ENCODE measurements around the gene CACNA1C.

CACNA1C gene

DNA sequence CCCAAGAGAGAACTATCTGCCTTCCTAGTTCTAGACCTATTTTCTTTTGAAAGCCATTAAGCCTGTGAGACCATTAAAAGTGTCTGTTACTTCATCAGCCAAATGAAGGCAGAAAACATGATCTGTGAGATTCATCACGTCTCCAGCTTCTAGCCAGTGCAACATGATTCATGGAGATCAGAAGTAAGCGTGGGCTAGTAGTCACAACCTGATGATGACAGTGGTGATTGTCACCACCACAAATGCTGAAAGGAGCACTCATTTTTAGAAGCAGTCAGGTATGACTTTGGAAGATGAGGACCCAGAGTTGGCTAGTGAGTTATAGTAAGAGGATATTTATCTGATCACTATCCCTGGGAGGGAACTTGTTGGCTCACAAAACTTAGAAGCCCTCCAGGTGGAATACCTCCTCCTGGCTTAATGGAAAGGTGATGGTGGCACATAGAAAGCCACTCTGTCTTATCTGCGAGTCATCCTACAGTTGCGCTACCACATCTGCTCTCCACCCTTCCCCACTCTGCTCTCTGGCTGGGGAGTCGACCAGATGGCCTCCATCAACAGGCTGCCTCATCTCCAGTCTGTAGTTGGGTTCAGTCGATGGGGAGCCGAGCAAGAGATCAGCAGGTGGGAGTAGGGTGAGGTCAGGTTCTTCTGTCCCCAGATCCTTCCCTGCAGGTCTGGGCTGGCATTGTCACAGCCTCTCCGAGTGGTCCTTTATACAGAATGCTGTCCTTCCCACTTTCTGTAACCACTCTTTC is 424.4 kb downstream of the CACNA1C start:
- no peak for DNase-seq (ENCODE audit: low read depth)
- TF ChIP-seq, protein P1, sequence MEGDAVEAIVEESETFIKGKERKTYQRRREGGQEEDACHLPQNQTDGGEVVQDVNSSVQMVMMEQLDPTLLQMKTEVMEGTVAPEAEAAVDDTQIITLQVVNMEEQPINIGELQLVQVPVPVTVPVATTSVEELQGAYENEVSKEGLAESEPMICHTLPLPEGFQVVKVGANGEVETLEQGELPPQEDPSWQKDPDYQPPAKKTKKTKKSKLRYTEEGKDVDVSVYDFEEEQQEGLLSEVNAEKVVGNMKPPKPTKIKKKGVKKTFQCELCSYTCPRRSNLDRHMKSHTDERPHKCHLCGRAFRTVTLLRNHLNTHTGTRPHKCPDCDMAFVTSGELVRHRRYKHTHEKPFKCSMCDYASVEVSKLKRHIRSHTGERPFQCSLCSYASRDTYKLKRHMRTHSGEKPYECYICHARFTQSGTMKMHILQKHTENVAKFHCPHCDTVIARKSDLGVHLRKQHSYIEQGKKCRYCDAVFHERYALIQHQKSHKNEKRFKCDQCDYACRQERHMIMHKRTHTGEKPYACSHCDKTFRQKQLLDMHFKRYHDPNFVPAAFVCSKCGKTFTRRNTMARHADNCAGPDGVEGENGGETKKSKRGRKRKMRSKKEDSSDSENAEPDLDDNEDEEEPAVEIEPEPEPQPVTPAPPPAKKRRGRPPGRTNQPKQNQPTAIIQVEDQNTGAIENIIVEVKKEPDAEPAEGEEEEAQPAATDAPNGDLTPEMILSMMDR (IDR thresholded peaks at IDR 0.05; ENCODE audit: insufficient read depth, low read depth, low read length, missing control alignments): no peak
- no peak overlapping the region for H3K4me3 ChIP-seq (ENCODE audit: low read length)

DNA sequence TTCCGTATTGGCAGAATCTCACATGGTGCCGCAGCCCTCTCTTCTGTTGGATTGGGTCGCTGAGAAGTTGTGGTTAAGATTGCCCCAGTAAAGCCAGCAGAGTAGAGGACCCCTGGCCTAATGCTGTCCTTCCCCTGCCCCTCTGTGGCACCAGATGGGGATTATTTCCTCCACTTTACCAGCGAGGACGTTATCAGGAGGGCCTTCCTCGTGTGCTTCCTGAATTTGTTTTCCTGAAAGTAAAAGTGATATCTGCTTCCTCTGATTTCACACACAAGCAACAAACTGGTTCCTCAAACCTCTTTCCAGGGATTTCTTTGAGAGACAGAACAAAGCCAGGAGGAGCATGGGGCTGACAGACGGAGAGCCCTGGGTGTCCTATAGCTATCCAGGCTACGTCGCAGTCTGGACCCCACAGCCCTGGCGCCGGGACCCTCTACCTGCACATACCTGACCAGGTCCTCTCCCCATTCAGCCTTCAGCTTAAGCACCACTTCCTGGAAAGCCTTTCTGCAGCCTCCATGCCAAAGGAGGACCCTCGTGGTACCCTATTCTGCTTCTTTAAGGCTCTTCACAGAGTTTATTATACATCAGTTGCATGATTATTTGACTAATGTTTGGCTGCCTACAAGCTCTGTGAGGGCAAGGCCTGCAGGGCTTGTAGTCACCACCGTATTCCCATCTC is 427.2 kb downstream of the CACNA1C start:
- no peak for DNase-seq (ENCODE audit: low read depth)
- TF ChIP-seq, protein P1 (IDR thresholded peaks at IDR 0.05; ENCODE audit: insufficient read depth, low read depth, low read length, missing control alignments): no peak
- no peak overlapping the region for H3K4me3 ChIP-seq (ENCODE audit: low read length)

DNA sequence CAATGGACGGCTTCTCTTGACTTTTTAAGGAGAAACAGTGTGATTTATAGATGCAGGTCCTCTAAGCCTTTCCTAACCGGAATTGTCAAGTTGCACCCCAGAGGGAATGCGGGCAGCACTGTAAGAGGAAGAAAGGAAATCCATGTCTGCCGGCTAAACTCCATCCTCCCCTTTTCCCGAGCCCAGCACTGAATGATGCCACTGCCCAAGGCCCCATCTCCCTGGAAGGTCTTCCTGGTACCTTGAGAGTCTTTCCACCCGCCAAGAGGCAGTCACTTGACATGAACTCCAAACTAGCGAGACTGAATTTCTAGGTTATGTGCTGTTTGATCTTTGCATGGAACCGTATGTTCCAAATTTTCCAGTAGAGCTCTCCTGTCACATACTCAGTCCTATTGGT is 428.6 kb downstream of the CACNA1C start:
- DNase-seq (ENCODE audit: low read depth): no peak
- TF ChIP-seq, protein P1 (IDR thresholded peaks at IDR 0.05; ENCODE audit: insufficient read depth, low read depth, low read length, missing control alignments): no peak
- H3K4me3 ChIP-seq (ENCODE audit: low read length): no peak overlapping the region

DNA sequence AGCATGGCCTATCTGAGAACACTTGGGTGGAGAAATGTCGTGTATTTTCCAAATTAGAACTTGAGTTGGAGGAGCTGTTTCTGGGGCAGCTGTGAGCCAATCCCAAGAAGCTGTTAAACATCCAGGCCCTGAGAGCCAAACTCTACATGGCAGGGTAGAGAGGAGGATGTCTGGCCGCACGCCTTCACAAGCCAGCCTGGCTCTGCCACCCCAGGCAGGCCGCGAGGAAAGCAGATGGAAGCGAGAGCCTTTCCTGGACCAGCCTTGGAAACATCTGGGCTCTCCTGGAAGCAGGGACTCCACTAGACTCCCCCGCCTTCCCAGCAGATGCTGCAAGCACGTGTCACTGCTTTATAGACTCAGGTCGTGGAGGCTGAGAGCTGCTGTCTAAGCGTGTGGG is 429.2 kb downstream of the CACNA1C start:
- no peak for DNase-seq (ENCODE audit: low read depth)
- no peak overlapping the region for H3K4me3 ChIP-seq (ENCODE audit: low read length)
- TF ChIP-seq, protein P1 (IDR thresholded peaks at IDR 0.05; ENCODE audit: insufficient read depth, low read depth, low read length, missing control alignments): no peak

DNA sequence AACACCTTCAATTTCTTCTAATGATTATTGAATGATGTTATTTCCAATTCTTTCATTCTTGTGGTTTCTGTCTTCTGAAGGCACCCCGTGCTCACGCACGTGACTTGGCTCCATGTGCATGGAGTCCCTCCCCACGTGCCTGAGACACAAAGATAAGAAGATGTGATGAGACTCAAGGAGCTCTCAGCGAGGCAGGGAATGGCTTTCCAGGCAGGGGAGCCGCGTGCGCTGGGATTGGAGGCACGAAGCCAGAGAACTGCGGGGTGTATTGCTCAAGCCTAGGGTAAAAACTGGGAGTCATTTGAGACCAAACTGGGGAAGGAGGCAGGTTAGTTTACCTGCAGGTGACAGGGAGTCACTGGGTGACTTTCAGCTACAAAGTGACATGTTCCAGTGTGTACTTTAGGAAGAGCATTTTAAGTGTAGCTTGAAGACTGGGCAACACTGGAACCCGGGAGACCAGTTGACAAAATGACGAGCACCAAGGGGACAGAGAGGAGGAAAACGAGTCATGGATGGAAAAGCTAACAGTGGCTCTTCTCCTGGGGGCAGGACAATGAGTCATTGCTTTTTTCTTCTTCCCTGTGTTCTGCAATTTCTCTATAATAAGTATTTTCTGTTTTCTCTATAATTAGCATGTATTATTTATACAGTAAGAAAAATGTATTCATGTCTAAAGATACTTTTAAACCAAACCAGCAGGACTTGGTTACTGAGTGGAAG is 430.3 kb downstream of the CACNA1C start:
- H3K4me3 ChIP-seq (ENCODE audit: low read length): no peak overlapping the region
- DNase-seq (ENCODE audit: low read depth): no peak
- TF ChIP-seq, protein P1 (IDR thresholded peaks at IDR 0.05; ENCODE audit: insufficient read depth, low read depth, low read length, missing control alignments): no peak

DNA sequence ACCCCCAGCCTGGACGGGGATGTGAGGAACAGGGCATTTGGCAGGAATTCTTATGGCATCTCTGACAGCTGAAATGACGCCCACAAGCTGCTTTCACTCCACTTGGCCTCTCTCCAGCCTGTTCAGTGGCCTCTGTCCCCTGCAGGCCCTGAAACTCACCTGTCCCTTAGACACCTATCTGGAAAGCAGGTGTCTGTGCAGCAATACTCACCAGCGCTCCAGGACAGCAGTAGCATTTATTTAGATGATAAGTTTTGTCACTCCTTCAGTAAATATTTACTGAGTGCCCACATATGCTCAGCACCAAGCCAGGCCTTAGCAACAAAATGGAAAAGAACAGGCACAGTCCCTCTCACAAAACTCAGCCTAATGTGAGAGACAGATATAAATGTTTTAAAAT is 430.9 kb downstream of the CACNA1C start:
- H3K4me3 ChIP-seq (ENCODE audit: low read length): no peak overlapping the region
- DNase-seq (ENCODE audit: low read depth): no peak
- TF ChIP-seq, protein P1 (IDR thresholded peaks at IDR 0.05; ENCODE audit: insufficient read depth, low read depth, low read length, missing control alignments): no peak

Measured in epithelial cell of esophagus (primary cell).